ENCODE measurements around the gene FIP1L1. TPM values are rescaled to one million over a fixed set of nuclear protein-coding genes. Genes with fewer than 3 reads are reported as not detected.

Gene FIP1L1
- total and polyA plus RNA-seq, 10 of the 15 experiments (the other 5 are each of a cell fraction or from before 2014, with no cell fraction given): 28.1 to 110 (median 59.4) TPM

GRCh38 chr4:53494851-53495250 lies 117.4 kb downstream of the FIP1L1 start:
- SMC1A ChIA-PET (ENCODE audit: uncharacterized antibody, unreplicated experiment): no interaction called here
- Histone ChIP-seq H3K4me2 (ENCODE audit: control insufficient read depth, insufficient read depth) (no peak overlapping the region), H3K79me2 (ENCODE audit: control insufficient read depth, insufficient read depth, low read length) (no peaks in the 10 kb centered on the region), H3K4me1 (ENCODE audit: control insufficient read depth, insufficient read depth, low read length) (no peaks in the 10 kb centered on the region), H3K27ac (ENCODE audit: control insufficient read depth, insufficient read depth) (no peak overlapping the region), H3K4me3 (no peak overlapping the region), H3K27me3 (replicated peaks in 1 of 2; ENCODE audit: control insufficient read depth in 2 of 2, insufficient read depth in 2 of 2, low read length in 1 of 2) (peaks cover 0 to 3% of the 10 kb centered on the region in 2 experiments; a peak in 1 of 4 replicates), H4K20me1 (ENCODE audit: control insufficient read depth, insufficient read depth) (no peaks in the 10 kb centered on the region), H2AFZ (ENCODE audit: control insufficient read depth, low read depth, low read length) (no peak overlapping the region), H3K9ac (ENCODE audit: control insufficient read depth, insufficient read depth, low read length) (no peak overlapping the region), H3K36me3 (ENCODE audit: control insufficient read depth in 2 of 2, insufficient read depth in 2 of 2, low read length in 1 of 2) (no peaks in the 10 kb centered on the region), H3K9me3 (replicated peaks; ENCODE audit: control insufficient read depth, insufficient read depth, low read length) (no peaks in the 10 kb centered on the region)
- intact Hi-C loops (cut with micrococcal nuclease; ENCODE audit: unreplicated experiment): loop anchor here (5.0 to 10.0 kb wide), 2 partner anchors 100 to 207 kb away; partner anchors contain the start of gene LNX1
- POLR2A ChIA-PET: no interaction called here
- RAD21 ChIA-PET (ENCODE audit: unreplicated experiment): interaction anchor here (1.1 kb wide), 1 partner anchor 9 kb away, joined by 3 read pairs; no protein-coding TSS in a partner anchor
- TF ChIP-seq KLF5 (IDR thresholded peaks at IDR 0.05; ENCODE audit: partially characterized antibody) (no peak), YBX1 (IDR thresholded peaks at IDR 0.05) (no peak), ZBED1 (IDR thresholded peaks at IDR 0.05; ENCODE audit: borderline replicate concordance) (no peak), HCFC1 (IDR thresholded peaks at IDR 0.05; ENCODE audit: low read length) (no peak), MTA3 (IDR thresholded peaks at IDR 0.05; ENCODE audit: borderline replicate concordance, low read length) (no peak), MEF2A (IDR thresholded peaks at IDR 0.05; ENCODE audit: insufficient read depth, low read depth, low read length) (no peak), STAT3 (IDR thresholded peaks at IDR 0.05; ENCODE audit: low read depth, low read length) (no peak), CBX3 (IDR thresholded peaks at IDR 0.05; ENCODE audit: borderline replicate concordance, low read depth) (no peak), ETV6 (conservative IDR thresholded peaks at IDR 0.05 in 1 of 2, IDR thresholded peaks at IDR 0.05 in 1 of 2; ENCODE audit: borderline replicate concordance in 1 of 2, low read depth in 1 of 2) (no peak), IKZF1 (conservative IDR thresholded peaks at IDR 0.05) (no peak), NRF1 (conservative IDR thresholded peaks at IDR 0.05; ENCODE audit: low read depth, low read length) (no peak), CBFB (IDR thresholded peaks at IDR 0.05; ENCODE audit: low read depth) (no peak), DPF2 (IDR thresholded peaks at IDR 0.05) (no peak), RBBP5 (conservative IDR thresholded peaks at IDR 0.05) (no peak), POLR2AphosphoS2 (IDR thresholded peaks at IDR 0.05; ENCODE audit: low read depth, low read length) (no peak)
- TF ChIP-seq, protein P1, sequence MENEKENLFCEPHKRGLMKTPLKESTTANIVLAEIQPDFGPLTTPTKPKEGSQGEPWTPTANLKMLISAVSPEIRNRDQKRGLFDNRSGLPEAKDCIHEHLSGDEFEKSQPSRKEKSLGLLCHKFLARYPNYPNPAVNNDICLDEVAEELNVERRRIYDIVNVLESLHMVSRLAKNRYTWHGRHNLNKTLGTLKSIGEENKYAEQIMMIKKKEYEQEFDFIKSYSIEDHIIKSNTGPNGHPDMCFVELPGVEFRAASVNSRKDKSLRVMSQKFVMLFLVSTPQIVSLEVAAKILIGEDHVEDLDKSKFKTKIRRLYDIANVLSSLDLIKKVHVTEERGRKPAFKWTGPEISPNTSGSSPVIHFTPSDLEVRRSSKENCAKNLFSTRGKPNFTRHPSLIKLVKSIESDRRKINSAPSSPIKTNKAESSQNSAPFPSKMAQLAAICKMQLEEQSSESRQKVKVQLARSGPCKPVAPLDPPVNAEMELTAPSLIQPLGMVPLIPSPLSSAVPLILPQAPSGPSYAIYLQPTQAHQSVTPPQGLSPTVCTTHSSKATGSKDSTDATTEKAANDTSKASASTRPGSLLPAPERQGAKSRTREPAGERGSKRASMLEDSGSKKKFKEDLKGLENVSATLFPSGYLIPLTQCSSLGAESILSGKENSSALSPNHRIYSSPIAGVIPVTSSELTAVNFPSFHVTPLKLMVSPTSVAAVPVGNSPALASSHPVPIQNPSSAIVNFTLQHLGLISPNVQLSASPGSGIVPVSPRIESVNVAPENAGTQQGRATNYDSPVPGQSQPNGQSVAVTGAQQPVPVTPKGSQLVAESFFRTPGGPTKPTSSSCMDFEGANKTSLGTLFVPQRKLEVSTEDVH (IDR thresholded peaks at IDR 0.05; ENCODE audit: low read depth, partially characterized antibody): no peak
- 47% methylated on average over 6 of the region's 6 CpGs for WGBS (ENCODE audit: insufficient coverage, insufficient replicate concordance, low lambda C conversion rate, missing lambda C conversion rate)
- ATAC-seq (no peak), FAIRE-seq (no peak), DNase-seq (ENCODE audit: low read depth, low spot score) (no peak)
- CTCF ChIA-PET: interaction anchor here (0.6 to 1.7 kb wide), 3 partner anchors 52 to 212 kb away, joined by 3 to 6 read pairs (median 3); no protein-coding TSS in a partner anchor
- in situ Hi-C loops (cut with MboI): no loop called here
- BruUV-seq (replicated peaks): no TSS peak

All from GM12878 (cell line).